K562 (cell line): ENCODE results near the gene AMH. TPM values are rescaled to one million over a fixed set of nuclear protein-coding genes. Genes with fewer than 3 reads are reported as not detected.
A peak's percentile ranks its signal among the peaks of the same experiment; 100 is the strongest.

Experiments
- C11orf30 ChIP-seq: fragments of 450-650 bp; IDR thresholded peaks from 2 replicates; pipeline ENCODE4 v1.6.1; 2016; ENCODE audit warnings: low read depth, mild to moderate bottlenecking
- CC2D1A ChIP-seq: fragments of 450-650 bp; IDR thresholded peaks from 2 replicates; pipeline ENCODE4 v1.6.1; 2017; ENCODE audit warnings: mild to moderate bottlenecking
- EGR1 ChIP-seq: fragments of 450-650 bp; conservative IDR thresholded peaks from 2 replicates; pipeline ENCODE4 v1.6.1; 2017; ENCODE audit warnings: mild to moderate bottlenecking
- KLF13 ChIP-seq: fragments of 450-650 bp; IDR thresholded peaks from 2 replicates; pipeline ENCODE4 v1.6.1; 2016; ENCODE audit warnings: missing genetic modification characterization, low read depth, mild to moderate bottlenecking, missing compliant biosample characterization, moderate library complexity, borderline replicate concordance
- RB1 ChIP-seq: fragments of 450-650 bp; IDR thresholded peaks from 2 replicates; pipeline ENCODE4 v1.6.1; 2017; ENCODE audit warnings: low read depth, mild to moderate bottlenecking
- SMARCB1 ChIP-seq: IDR thresholded peaks from 2 replicates; pipeline ENCODE4 v1.6.1; 2011; ENCODE audit warnings: improper control_type of control experiment, low read depth; ENCODE audit not compliant: insufficient read length
- TAL1 ChIP-seq: fragments of 450-650 bp; IDR thresholded peaks from 2 replicates; pipeline ENCODE4 v1.6.1; 2016; ENCODE audit warnings: mild to moderate bottlenecking
- TRIM28 ChIP-seq: fragments of 450-650 bp; IDR thresholded peaks from 2 replicates; pipeline ENCODE4 v1.6.1; 2017
- WHSC1 ChIP-seq: IDR thresholded peaks from one replicate; pipeline ENCODE4 v1.6.1; 2012; ENCODE audit warnings: low read length, control low read depth, inconsistent platforms
- ZNF316 ChIP-seq: fragments of 450-650 bp; IDR thresholded peaks from 2 replicates; pipeline ENCODE4 v1.6.1; 2016
- polyA plus RNA-seq, 8 experiments: library from polyadenylated mRNA; depleted of rRNA in 4 of 8; stranded (reverse) in 5 of 8; unstranded in 3 of 8; fragments of >200 nt; fragmentation: Nextera tagmentation in 2 of 8; fragmentation: Illumina TruSeq in 1 of 8; extraction: Ambion mirVana in 2 of 8; extraction: Trizol in 1 of 8; gene quantifications; 2 replicates each; pipeline versions ENCODE4 v1.2.1 to v1.2.3, GENCODE V29; 2011 to 2014; ENCODE audit warnings: inconsistent platforms in 1 of 8, missing spikeins in 1 of 8
- total RNA-seq, 7 experiments: library from RNA; depleted of rRNA in 6 of 7; stranded (reverse); fragments of >200 nt in 6 of 7; fragmentation: Illumina TruSeq in 2 of 7; extraction: Trizol in 2 of 7; gene quantifications; 2 replicates each; pipeline versions ENCODE4 v1.2.1 to v1.2.3, GENCODE V29; 2011 to 2021; ENCODE audit warnings: low replicate concordance in 1 of 7
- TF ChIP-seq, protein P1 (sequence below): fragments of 450-650 bp; formaldehyde crosslinking; IDR thresholded peaks from 2 replicates; pipeline ENCODE4 v1.4.0; 2020; ENCODE audit warnings: mild to moderate bottlenecking, moderate library complexity
- TF ChIP-seq, protein P2 (sequence below), 2 experiments: IDR thresholded peaks; 2 replicates each; pipeline ENCODE4 v1.6.1; 2012; ENCODE audit warnings: improper control_type of control experiment in 2 of 2, low read depth in 2 of 2, low read length in 2 of 2, borderline replicate concordance in 1 of 2
- TF ChIP-seq, protein P3 (sequence below): sonication (generic); formaldehyde crosslinking; IDR thresholded peaks from 2 replicates; pipeline ENCODE4 v1.8.1; 2023; ENCODE audit warnings: mild to moderate bottlenecking, missing genetic modification reagents
- TF ChIP-seq, protein P4 (sequence below): fragments of 250-450 bp; sonication (Bioruptor Pico); IDR thresholded peaks from 2 replicates; pipeline ENCODE4 v1.5.0; 2020; ENCODE audit warnings: mild to moderate bottlenecking, borderline replicate concordance

The AMH gene
- total and polyA plus RNA-seq, 9 of the 15 experiments (the other 6 are each of a cell fraction or from before 2014, with no cell fraction given): 0.29 to 27.4 (median 2.6) TPM; not detected in 2

DNA sequence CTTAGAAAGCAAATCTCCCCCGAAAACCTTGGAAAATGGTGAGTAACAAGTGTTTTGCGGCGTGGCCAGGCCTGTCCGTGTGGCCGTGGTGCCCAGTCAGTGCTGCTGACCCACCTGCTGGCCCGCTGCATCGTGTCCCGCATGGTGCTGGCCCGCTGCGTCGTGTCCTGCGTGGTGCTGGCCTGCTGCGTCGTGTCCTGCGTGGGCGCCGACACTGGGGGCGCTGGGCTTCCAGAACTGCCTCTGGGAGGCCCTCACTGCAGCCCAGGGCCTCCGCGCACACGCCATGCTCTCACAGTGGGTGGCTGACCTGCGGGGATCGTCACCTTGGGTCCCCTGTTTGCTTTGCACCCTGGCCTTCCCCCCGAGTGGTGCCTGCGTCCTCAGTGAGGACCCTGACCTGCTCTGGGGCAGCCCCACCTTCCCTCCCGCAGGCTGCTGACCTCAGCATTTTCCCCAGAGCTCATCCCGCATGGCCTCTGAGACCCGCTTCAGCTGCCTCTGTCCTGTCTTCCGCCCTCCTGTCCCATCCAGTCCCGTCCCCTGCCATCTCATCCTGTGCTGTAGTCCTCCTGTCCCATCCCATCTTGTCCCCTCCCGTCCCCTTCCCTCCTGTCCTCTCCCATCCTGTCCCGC lies 23.6 kb upstream of the AMH start (continued):
- TF ChIP-seq EGR1 (no peak), TAL1 (no peak), C11orf30 (peak; percentile 81), KLF13 (tag) (no peak), ZNF316 (peak; percentile 87), RB1 (no peak), SMARCB1 (no peak), CC2D1A (no peak), WHSC1 (no peak), TRIM28 (no peak)
- TF ChIP-seq, protein P1, sequence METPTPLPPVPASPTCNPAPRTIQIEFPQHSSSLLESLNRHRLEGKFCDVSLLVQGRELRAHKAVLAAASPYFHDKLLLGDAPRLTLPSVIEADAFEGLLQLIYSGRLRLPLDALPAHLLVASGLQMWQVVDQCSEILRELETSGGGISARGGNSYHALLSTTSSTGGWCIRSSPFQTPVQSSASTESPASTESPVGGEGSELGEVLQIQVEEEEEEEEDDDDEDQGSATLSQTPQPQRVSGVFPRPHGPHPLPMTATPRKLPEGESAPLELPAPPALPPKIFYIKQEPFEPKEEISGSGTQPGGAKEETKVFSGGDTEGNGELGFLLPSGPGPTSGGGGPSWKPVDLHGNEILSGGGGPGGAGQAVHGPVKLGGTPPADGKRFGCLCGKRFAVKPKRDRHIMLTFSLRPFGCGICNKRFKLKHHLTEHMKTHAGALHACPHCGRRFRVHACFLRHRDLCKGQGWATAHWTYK (CRISPR knock-in tag): no peak
- TF ChIP-seq, protein P2, sequence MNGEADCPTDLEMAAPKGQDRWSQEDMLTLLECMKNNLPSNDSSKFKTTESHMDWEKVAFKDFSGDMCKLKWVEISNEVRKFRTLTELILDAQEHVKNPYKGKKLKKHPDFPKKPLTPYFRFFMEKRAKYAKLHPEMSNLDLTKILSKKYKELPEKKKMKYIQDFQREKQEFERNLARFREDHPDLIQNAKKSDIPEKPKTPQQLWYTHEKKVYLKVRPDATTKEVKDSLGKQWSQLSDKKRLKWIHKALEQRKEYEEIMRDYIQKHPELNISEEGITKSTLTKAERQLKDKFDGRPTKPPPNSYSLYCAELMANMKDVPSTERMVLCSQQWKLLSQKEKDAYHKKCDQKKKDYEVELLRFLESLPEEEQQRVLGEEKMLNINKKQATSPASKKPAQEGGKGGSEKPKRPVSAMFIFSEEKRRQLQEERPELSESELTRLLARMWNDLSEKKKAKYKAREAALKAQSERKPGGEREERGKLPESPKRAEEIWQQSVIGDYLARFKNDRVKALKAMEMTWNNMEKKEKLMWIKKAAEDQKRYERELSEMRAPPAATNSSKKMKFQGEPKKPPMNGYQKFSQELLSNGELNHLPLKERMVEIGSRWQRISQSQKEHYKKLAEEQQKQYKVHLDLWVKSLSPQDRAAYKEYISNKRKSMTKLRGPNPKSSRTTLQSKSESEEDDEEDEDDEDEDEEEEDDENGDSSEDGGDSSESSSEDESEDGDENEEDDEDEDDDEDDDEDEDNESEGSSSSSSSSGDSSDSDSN (IDR thresholded peaks at IDR 0.05; ENCODE audit: borderline replicate concordance in 1 of 2, low read depth in 2 of 2, low read length in 2 of 2): no peak
- TF ChIP-seq, protein P3, sequence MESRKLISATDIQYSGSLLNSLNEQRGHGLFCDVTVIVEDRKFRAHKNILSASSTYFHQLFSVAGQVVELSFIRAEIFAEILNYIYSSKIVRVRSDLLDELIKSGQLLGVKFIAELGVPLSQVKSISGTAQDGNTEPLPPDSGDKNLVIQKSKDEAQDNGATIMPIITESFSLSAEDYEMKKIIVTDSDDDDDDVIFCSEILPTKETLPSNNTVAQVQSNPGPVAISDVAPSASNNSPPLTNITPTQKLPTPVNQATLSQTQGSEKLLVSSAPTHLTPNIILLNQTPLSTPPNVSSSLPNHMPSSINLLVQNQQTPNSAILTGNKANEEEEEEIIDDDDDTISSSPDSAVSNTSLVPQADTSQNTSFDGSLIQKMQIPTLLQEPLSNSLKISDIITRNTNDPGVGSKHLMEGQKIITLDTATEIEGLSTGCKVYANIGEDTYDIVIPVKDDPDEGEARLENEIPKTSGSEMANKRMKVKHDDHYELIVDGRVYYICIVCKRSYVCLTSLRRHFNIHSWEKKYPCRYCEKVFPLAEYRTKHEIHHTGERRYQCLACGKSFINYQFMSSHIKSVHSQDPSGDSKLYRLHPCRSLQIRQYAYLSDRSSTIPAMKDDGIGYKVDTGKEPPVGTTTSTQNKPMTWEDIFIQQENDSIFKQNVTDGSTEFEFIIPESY: peak; percentile 97
- TF ChIP-seq, protein P4, sequence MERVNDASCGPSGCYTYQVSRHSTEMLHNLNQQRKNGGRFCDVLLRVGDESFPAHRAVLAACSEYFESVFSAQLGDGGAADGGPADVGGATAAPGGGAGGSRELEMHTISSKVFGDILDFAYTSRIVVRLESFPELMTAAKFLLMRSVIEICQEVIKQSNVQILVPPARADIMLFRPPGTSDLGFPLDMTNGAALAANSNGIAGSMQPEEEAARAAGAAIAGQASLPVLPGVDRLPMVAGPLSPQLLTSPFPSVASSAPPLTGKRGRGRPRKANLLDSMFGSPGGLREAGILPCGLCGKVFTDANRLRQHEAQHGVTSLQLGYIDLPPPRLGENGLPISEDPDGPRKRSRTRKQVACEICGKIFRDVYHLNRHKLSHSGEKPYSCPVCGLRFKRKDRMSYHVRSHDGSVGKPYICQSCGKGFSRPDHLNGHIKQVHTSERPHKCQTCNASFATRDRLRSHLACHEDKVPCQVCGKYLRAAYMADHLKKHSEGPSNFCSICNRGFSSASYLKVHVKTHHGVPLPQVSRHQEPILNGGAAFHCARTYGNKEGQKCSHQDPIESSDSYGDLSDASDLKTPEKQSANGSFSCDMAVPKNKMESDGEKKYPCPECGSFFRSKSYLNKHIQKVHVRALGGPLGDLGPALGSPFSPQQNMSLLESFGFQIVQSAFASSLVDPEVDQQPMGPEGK (CRISPR knock-in tag): no peak
